Measurements from ENCODE around the gene SNX11. TPM values are rescaled to one million over a fixed set of nuclear protein-coding genes. Genes with fewer than 3 reads are reported as not detected.

The SNX11 gene
- total RNA-seq, 1 experiment from 2014 or later: 26.8 TPM

GRCh38 chr17:48148854-48149786 is 41.6 kb downstream of the SNX11 start:
- H3K4me2 ChIP-seq (ENCODE audit: low read length): no peak overlapping the region
- no peaks in the 10 kb centered on the region for H4K20me1 ChIP-seq (ENCODE audit: insufficient read depth)
- peaks cover 3 to 5% of the 10 kb centered on the region in 2 experiments; a peak in 3 of 4 replicates for H3K4me1 ChIP-seq (ENCODE audit: control insufficient read depth in 1 of 2, insufficient read depth in 2 of 2, low read length in 2 of 2)
- ChIA-PET POLR2A (no interaction called here), RAD21 (ENCODE audit: low non-redundant PET in 1 of 2, low total read pairs in 2 of 2, uncharacterized antibody in 2 of 2, unreplicated experiment in 2 of 2) (no interaction called here), CTCF (interaction anchor here (1.3 to 1.7 kb wide), 5 partner anchors 14 to 464 kb away, joined by 3 to 6 read pairs (median 3); no protein-coding TSS in a partner anchor)
- no peaks in the 10 kb centered on the region for H3K9me2 ChIP-seq (ENCODE audit: insufficient read depth)
- H3K79me2 ChIP-seq (ENCODE audit: insufficient read depth, low read length): no peaks in the 10 kb centered on the region
- intact Hi-C loops (cut with micrococcal nuclease): no loop called here
- H3K27me3 ChIP-seq (ENCODE audit: insufficient read depth, low read length): peaks cover 25% of the 10 kb centered on the region; the same call in 1 of the 2 replicates
- no TSS peak for BruUV-seq (replicated peaks)
- ATAC-seq (no peak), DNase-seq (ENCODE audit: low read depth, low spot score) (no peak)
- H2AFZ ChIP-seq (ENCODE audit: low read depth, low read length, poor library complexity, severe bottlenecking): no peak overlapping the region
- H3K9me3 ChIP-seq (ENCODE audit: control insufficient read depth in 1 of 2, insufficient read depth in 1 of 2, low read depth in 1 of 2, low read length in 2 of 2): no peaks in the 10 kb centered on the region
- H3K27ac ChIP-seq (ENCODE audit: low read depth, low read length): no peak overlapping the region
- no peaks in the 10 kb centered on the region for H3K36me3 ChIP-seq (ENCODE audit: control insufficient read depth in 1 of 2, insufficient read depth in 2 of 2, low read length in 2 of 2)
- no peak for TF ChIP-seq POLR2AphosphoS5 (IDR thresholded peaks at IDR 0.05; ENCODE audit: low read depth, low read length)
- no peak for TF ChIP-seq ELF1 (IDR thresholded peaks at IDR 0.05; ENCODE audit: borderline replicate concordance, low read depth)
- H3K4me3 ChIP-seq (replicated peaks in 1 of 2; ENCODE audit: low read depth in 1 of 2, low read length in 2 of 2): no peak overlapping the region
- no peak overlapping the region for H3K9ac ChIP-seq (ENCODE audit: low read length)

GRCh38 chr17:48149787-48150463 is 42.4 kb downstream of the SNX11 start:
- H3K4me2 ChIP-seq (ENCODE audit: low read length): no peak overlapping the region
- no peaks in the 10 kb centered on the region for H4K20me1 ChIP-seq (ENCODE audit: insufficient read depth)
- no TSS peak for BruUV-seq (replicated peaks)
- peaks cover 25% of the 10 kb centered on the region; the same call in 1 of the 2 replicates for H3K27me3 ChIP-seq (ENCODE audit: insufficient read depth, low read length)
- H2AFZ ChIP-seq (ENCODE audit: low read depth, low read length, poor library complexity, severe bottlenecking): no peak overlapping the region
- no peaks in the 10 kb centered on the region for H3K79me2 ChIP-seq (ENCODE audit: insufficient read depth, low read length)
- ATAC-seq: no peak
- H3K9me2 ChIP-seq (ENCODE audit: insufficient read depth): no peaks in the 10 kb centered on the region
- H3K9ac ChIP-seq (ENCODE audit: low read length): no peak overlapping the region
- RAD21 ChIA-PET (ENCODE audit: low non-redundant PET in 1 of 2, low total read pairs in 2 of 2, uncharacterized antibody in 2 of 2, unreplicated experiment in 2 of 2): no interaction called here
- H3K4me1 ChIP-seq (ENCODE audit: control insufficient read depth in 1 of 2, insufficient read depth in 2 of 2, low read length in 2 of 2): peaks cover 3 to 6% of the 10 kb centered on the region in 2 experiments; a peak in 3 of 4 replicates
- no peak for DNase-seq (ENCODE audit: low read depth, low spot score)
- H3K4me3 ChIP-seq (replicated peaks in 1 of 2; ENCODE audit: low read depth in 1 of 2, low read length in 2 of 2): no peak overlapping the region
- H3K27ac ChIP-seq (ENCODE audit: low read depth, low read length): no peak overlapping the region
- intact Hi-C loops (cut with micrococcal nuclease): loop anchor here (10.0 kb wide), 2 partner anchors 645 to 725 kb away; no protein-coding TSS in a partner anchor
- POLR2A ChIA-PET: no interaction called here
- no peaks in the 10 kb centered on the region for H3K9me3 ChIP-seq (ENCODE audit: control insufficient read depth in 1 of 2, insufficient read depth in 1 of 2, low read depth in 1 of 2, low read length in 2 of 2)
- CTCF ChIA-PET: interaction anchor here (1.3 to 1.7 kb wide), 4 partner anchors 15 to 463 kb away, joined by 3 to 6 read pairs (median 3); no protein-coding TSS in a partner anchor
- H3K36me3 ChIP-seq (ENCODE audit: control insufficient read depth in 1 of 2, insufficient read depth in 2 of 2, low read length in 2 of 2): no peaks in the 10 kb centered on the region
- no peak for TF ChIP-seq EZH2 (IDR thresholded peaks at IDR 0.05)
- no peak for TF ChIP-seq ZNF274 (IDR thresholded peaks at IDR 0.05; ENCODE audit: low read depth, low read length)
- TF ChIP-seq TCF7L2 (IDR thresholded peaks at IDR 0.05; ENCODE audit: borderline replicate concordance, extremely low read depth, insufficient read depth, insufficient read length): no peak
- TF ChIP-seq CEBPB (IDR thresholded peaks at IDR 0.05; ENCODE audit: low read depth): no peak
- no peak for TF ChIP-seq MAX (IDR thresholded peaks at IDR 0.05)
- TF ChIP-seq SRF (IDR thresholded peaks at IDR 0.05; ENCODE audit: low read depth): no peak
- TF ChIP-seq, protein P1, sequence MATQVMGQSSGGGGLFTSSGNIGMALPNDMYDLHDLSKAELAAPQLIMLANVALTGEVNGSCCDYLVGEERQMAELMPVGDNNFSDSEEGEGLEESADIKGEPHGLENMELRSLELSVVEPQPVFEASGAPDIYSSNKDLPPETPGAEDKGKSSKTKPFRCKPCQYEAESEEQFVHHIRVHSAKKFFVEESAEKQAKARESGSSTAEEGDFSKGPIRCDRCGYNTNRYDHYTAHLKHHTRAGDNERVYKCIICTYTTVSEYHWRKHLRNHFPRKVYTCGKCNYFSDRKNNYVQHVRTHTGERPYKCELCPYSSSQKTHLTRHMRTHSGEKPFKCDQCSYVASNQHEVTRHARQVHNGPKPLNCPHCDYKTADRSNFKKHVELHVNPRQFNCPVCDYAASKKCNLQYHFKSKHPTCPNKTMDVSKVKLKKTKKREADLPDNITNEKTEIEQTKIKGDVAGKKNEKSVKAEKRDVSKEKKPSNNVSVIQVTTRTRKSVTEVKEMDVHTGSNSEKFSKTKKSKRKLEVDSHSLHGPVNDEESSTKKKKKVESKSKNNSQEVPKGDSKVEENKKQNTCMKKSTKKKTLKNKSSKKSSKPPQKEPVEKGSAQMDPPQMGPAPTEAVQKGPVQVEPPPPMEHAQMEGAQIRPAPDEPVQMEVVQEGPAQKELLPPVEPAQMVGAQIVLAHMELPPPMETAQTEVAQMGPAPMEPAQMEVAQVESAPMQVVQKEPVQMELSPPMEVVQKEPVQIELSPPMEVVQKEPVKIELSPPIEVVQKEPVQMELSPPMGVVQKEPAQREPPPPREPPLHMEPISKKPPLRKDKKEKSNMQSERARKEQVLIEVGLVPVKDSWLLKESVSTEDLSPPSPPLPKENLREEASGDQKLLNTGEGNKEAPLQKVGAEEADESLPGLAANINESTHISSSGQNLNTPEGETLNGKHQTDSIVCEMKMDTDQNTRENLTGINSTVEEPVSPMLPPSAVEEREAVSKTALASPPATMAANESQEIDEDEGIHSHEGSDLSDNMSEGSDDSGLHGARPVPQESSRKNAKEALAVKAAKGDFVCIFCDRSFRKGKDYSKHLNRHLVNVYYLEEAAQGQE (IDR thresholded peaks at IDR 0.05; ENCODE audit: low read depth): no peak
- no peak for TF ChIP-seq JUND (IDR thresholded peaks at IDR 0.05)
- no peak for TF ChIP-seq FOSL1 (IDR thresholded peaks at IDR 0.05; ENCODE audit: low read depth)
- no peak for TF ChIP-seq POLR2AphosphoS5 (IDR thresholded peaks at IDR 0.05; ENCODE audit: low read depth, low read length)
- no peak for TF ChIP-seq SIN3A (IDR thresholded peaks at IDR 0.05; ENCODE audit: low read depth)
- TF ChIP-seq SP1 (IDR thresholded peaks at IDR 0.05; ENCODE audit: low read depth): no peak
